Colonic mucosa (tissue), 4 donors: ENCODE measurements around the gene CALML6. TPM values are rescaled to one million over a fixed set of nuclear protein-coding genes. Genes with fewer than 3 reads are reported as not detected.
A peak's percentile ranks its signal among the peaks of the same experiment; 100 is the strongest.

Experiments used
- DNase-seq: peaks from one replicate; pipeline ENCODE4 v3.0.0-alpha.2; 2020
- H3K27ac ChIP-seq: fragments of 200-600 bp; one replicate; pipeline ENCODE4 v1.8.0; 2021
- H3K27me3 ChIP-seq: fragments of 200-600 bp; one replicate; pipeline ENCODE4 v1.8.0; 2021
- H3K36me3 ChIP-seq: fragments of 200-600 bp; one replicate; pipeline ENCODE4 v1.8.0; 2021
- H3K4me1 ChIP-seq: fragments of 200-600 bp; one replicate; pipeline ENCODE4 v1.8.0; 2021; ENCODE audit warnings: mild to moderate bottlenecking
- H3K4me3 ChIP-seq: fragments of 200-600 bp; one replicate; pipeline ENCODE4 v1.8.0; 2021
- H3K9ac ChIP-seq, 2 donors: one replicate each; pipeline ENCODE4 v1.7.0; 2013; ENCODE audit warnings: control low read depth in 2 of 2, low read depth in 2 of 2, low read length in 2 of 2
- H3K9me3 ChIP-seq: fragments of 200-600 bp; one replicate; pipeline ENCODE4 v1.8.0; 2021
- intact Hi-C: fragments of 100-400 bp; cut with DNase I; formaldehyde crosslinking; loops from one replicate; pipeline ENCODE4 v1.14.1; 2022
- total RNA-seq, 2 donors: library from RNA; stranded (reverse); fragmentation: NEBNext Ultra II Directional in 1 of 2; extraction: Animal tissue kit (Norgen Biotek cat#: 25700) in 1 of 2; gene quantifications; one replicate each; pipeline ENCODE4 v1.2.1, GENCODE V29; 2021
- TF ChIP-seq, protein P1 (sequence below): fragments of 200-600 bp; IDR thresholded peaks from one replicate; pipeline ENCODE4 v1.8.0; 2022; ENCODE audit warnings: antibody characterized with exemption, mild to moderate bottlenecking
- donor health status: healthy.
- donor health status: DM: no; HTN: no; CAD: no.
- donor health status: DM: no; HTN: no; CAD: no.

Gene CALML6
- total RNA-seq, 2 donors from 2014 or later, result 0.17 TPM; not detected in 1

- H3K9me3 ChIP-seq, result no peaks in the 10 kb centered on the region
- H3K4me1 ChIP-seq, result peaks cover 1% of the 10 kb centered on the region
- no peak for DNase-seq
- H3K27ac ChIP-seq, result no peak overlapping the region
- no peak overlapping the region for H3K4me3 ChIP-seq
- TF ChIP-seq, protein P1, sequence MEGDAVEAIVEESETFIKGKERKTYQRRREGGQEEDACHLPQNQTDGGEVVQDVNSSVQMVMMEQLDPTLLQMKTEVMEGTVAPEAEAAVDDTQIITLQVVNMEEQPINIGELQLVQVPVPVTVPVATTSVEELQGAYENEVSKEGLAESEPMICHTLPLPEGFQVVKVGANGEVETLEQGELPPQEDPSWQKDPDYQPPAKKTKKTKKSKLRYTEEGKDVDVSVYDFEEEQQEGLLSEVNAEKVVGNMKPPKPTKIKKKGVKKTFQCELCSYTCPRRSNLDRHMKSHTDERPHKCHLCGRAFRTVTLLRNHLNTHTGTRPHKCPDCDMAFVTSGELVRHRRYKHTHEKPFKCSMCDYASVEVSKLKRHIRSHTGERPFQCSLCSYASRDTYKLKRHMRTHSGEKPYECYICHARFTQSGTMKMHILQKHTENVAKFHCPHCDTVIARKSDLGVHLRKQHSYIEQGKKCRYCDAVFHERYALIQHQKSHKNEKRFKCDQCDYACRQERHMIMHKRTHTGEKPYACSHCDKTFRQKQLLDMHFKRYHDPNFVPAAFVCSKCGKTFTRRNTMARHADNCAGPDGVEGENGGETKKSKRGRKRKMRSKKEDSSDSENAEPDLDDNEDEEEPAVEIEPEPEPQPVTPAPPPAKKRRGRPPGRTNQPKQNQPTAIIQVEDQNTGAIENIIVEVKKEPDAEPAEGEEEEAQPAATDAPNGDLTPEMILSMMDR, result no peak
- no peaks in the 10 kb centered on the region for H3K36me3 ChIP-seq
- H3K9ac ChIP-seq, result no peak overlapping the region
- intact Hi-C loops, result loop anchor here (10.0 kb wide), 1 partner anchor 48 kb away; no protein-coding TSS in a partner anchor
- H3K27me3 ChIP-seq, result no peaks in the 10 kb centered on the region
These were observed 11.8 kb upstream of the CALML6 start for GRCh38 chr1:1903224-1903623.

GRCh38 chr1:1906185-1907097 is 8.6 kb upstream of the CALML6 start:
- DNase-seq, result peak; percentile 89
- H3K4me1 ChIP-seq, result peaks cover 4% of the 10 kb centered on the region
- H3K9ac ChIP-seq, result no peak overlapping the region
- H3K27ac ChIP-seq, result no peak overlapping the region
- H3K36me3 ChIP-seq, result no peaks in the 10 kb centered on the region
- TF ChIP-seq, protein P1, result peak; percentile 84
- H3K4me3 ChIP-seq, result no peak overlapping the region
- H3K27me3 ChIP-seq, result no peaks in the 10 kb centered on the region
- H3K9me3 ChIP-seq, result no peaks in the 10 kb centered on the region
- intact Hi-C loops, result loop anchor here (5.0 to 10.0 kb wide), 2 partner anchors 52 to 119 kb away; no protein-coding TSS in a partner anchor

DNA sequence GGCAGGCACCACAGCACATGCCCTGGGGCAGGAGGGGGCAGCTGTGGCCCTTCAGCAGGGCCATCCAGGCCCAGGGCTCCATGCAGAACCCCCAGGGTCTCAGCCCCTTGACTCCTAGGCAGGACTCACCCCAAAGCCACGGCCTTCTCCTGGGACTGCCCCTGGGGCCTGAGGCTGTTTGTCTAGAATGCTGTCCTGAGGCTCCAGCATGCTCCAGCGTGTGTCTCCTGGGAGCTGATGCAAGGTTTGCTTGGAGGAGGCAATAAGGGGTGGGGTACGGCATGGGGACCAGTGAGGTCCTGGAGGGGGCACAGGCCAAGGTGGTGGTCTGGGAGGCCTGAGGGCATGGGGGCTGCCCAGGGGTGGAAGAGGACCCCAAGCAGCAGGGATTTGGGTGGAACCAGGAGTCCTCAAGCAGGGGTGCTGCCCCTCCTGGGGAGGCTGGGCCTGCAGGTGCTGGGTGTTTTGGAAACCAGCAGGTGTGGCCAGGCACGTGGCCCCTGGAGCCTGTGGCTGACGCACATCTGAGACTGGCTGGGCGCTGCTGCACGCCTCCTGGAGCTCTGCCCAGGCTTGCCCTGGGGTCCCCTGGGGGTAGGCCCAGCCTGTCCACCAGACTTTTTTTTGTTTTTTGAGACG is 7.8 kb upstream of the CALML6 start:
- intact Hi-C loops, result loop anchor here (5.0 to 10.0 kb wide), 2 partner anchors 52 to 120 kb away; no protein-coding TSS in a partner anchor
- no peak overlapping the region for H3K9ac ChIP-seq
- H3K27ac ChIP-seq, result no peak overlapping the region

GRCh38 chr1:1908506-1908791 is 6.6 kb upstream of the CALML6 start:
- no peaks in the 10 kb centered on the region for H3K9me3 ChIP-seq
- peaks cover 4% of the 10 kb centered on the region for H3K4me1 ChIP-seq
- DNase-seq, result no peak
- intact Hi-C loops, result loop anchor here (5.0 to 10.0 kb wide), 2 partner anchors 54 to 121 kb away; no protein-coding TSS in a partner anchor
- peak overlapping the region; percentile 73 for H3K4me3 ChIP-seq
- H3K9ac ChIP-seq, result peak overlapping the region; percentile 74 to 92
- TF ChIP-seq, protein P1, result no peak
- peak overlapping the region; percentile 76 for H3K27ac ChIP-seq
- H3K36me3 ChIP-seq, result no peaks in the 10 kb centered on the region
- H3K27me3 ChIP-seq, result no peaks in the 10 kb centered on the region

More for the DNA sequence above, 7.8 kb upstream of the CALML6 start:
- peak; percentile 32 for DNase-seq
- Histone ChIP-seq H3K4me1 (peaks cover 4% of the 10 kb centered on the region), H3K36me3 (no peaks in the 10 kb centered on the region), H3K4me3 (no peak overlapping the region), H3K27me3 (no peaks in the 10 kb centered on the region), H3K9me3 (no peaks in the 10 kb centered on the region)
- TF ChIP-seq, protein P1, result no peak

DNA sequence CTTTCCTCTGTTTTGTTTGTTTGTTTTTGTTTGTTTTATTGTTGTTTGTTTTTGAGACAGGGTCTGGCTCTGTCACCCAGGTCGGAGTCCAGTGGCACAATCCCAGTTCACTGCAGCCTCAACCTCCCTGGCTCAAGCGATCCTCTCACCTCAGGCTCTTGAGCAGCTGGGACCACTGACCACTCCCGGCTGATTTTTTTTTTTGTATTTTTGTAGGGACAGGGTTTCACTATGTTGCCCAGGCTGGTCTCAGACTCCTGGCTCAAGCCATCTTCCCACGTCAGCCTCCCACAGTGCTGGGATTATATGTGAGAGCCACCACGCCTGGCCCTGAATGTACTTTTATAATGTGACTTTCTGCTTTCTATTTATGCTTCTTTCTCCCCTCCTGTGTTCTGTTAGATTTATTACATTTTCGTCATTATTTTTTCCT is 5.0 kb upstream of the CALML6 start:
- H3K9ac ChIP-seq, result peak overlapping the region; percentile 66 to 68
- no peaks in the 10 kb centered on the region for H3K27me3 ChIP-seq
- H3K4me3 ChIP-seq, result no peak overlapping the region

More for the DNA sequence above, 5.0 kb upstream of the CALML6 start:
- intact Hi-C loops, result no loop called here
- no peaks in the 10 kb centered on the region for H3K9me3 ChIP-seq
- no peak overlapping the region for H3K27ac ChIP-seq
- no peaks in the 10 kb centered on the region for H3K36me3 ChIP-seq
- H3K4me1 ChIP-seq, result peaks cover 4% of the 10 kb centered on the region
- DNase-seq, result no peak
- TF ChIP-seq, protein P1, result no peak
